Mesodermal cell (in vitro differentiated cells): ENCODE data around the gene MTG1.
A peak's percentile ranks its signal among the peaks of the same experiment; 100 is the strongest.

ENCODE experiments used
- H3K27ac ChIP-seq: 2 replicates; pipeline ENCODE4 v1.7.0; 2013; ENCODE audit warnings: mild to moderate bottlenecking, low read depth, low read length, moderate library complexity; ENCODE audit not compliant: severe bottlenecking
- H3K36me3 ChIP-seq: 2 replicates; pipeline ENCODE4 v1.7.1; 2013; ENCODE audit warnings: mild to moderate bottlenecking, low read length, moderate library complexity; ENCODE audit not compliant: control insufficient read depth, insufficient read depth
- H3K4me1 ChIP-seq: one replicate; pipeline ENCODE4 v1.7.1; 2013; ENCODE audit warnings: mild to moderate bottlenecking, low read length; ENCODE audit not compliant: insufficient read depth, control insufficient read depth, poor library complexity, severe bottlenecking
- H3K4me3 ChIP-seq: 2 replicates; pipeline ENCODE4 v1.7.0; 2013; ENCODE audit warnings: low read length, control low read depth, mild to moderate bottlenecking; ENCODE audit not compliant: insufficient read depth, poor library complexity, severe bottlenecking; ENCODE audit errors: extremely low read depth
- H3K9me3 ChIP-seq: 2 replicates; pipeline ENCODE4 v1.7.1; 2013; ENCODE audit warnings: mild to moderate bottlenecking, low read length, moderate library complexity; ENCODE audit not compliant: control insufficient read depth
- WGBS, 2 experiments: methylation state at CpG; one replicate each; pipeline ENCODE4 v1.1.5; 2013; ENCODE audit warnings: missing lambda C conversion rate in 2 of 2; ENCODE audit not compliant: insufficient coverage in 2 of 2; 5-methylcytosine and 5-hydroxymethylcytosine counted together

The MTG1 gene

DNA sequence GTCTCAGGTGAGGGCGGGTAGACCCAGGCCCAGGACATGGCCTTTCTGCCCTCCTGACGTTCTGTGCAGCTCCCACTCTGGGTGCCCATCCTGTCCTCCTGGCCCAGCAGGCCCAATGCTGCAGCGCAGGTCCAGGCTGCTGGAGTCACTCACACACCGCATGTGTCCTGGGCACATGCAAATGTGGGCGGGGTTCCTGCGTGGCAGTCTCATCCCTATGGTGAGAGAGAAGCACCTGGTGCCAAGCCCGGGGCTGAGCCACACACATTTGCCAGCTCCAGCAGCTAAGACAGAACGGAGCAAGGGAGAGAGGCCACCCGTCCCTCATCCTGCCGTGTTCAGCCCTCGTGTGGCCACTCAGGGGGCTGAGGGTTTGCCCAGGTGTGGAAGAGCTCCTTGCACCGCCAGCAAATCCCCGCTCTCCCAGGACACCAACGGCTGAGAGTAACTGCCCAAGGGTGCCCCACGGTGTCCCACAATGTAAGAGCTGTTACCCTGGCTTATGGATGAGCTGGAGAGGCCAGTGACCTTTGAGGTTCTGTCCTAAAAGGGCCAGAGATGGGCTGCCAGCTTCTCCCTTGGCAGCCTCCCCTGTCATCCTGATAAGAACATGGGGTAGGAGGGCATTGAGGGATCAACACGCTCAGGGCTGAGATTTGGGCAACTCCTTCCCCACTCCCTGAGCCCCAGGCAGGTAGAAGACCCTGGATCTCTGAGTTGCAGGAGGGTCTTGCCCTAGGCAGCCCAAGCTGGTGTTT lies 40.6 kb upstream of the MTG1 start:
- Histone ChIP-seq H3K36me3 (peaks cover 18% of the 10 kb centered on the region), H3K9me3 (no peaks in the 10 kb centered on the region), H3K4me3 (no peak overlapping the region), H3K4me1 (peaks cover 5% of the 10 kb centered on the region), H3K27ac (no peak overlapping the region)
- WGBS, 2 experiments = 81 to 91% methylated on average over 15 to 16 of the region's 16 CpGs

DNA sequence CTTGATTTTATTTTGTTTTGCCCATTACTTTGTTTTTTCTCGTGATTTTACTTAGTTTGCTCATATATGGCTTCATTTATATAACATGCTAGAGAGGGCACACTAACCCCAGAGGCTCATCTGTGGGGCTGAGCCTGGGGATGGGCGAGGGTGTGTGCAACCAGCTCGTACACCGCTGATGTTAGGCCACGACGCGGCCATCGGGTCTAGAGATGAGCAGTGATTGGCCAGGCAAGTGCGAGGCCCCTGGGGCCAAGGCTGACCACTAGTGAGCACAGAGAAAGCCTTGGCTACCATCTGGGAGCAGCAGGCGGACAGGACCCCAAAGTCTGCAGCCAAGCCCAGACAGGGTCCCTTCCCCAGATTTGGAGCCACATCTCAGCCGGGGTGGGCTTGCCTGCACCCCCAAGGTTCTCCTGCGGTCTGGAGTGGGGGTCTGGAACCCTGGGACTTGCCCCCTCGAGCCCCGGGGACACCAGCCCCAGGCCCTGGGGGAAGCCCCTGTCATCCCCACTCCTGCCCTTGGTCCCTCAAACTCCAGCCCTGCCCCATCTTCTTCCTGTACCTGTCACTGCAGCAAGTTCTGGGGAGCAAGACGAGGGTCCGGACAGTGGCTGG lies 39.9 kb upstream of the MTG1 start:
- H3K4me3 ChIP-seq = no peak overlapping the region
- H3K36me3 ChIP-seq = peaks cover 18% of the 10 kb centered on the region
- 90 to 91% methylated on average over 11 to 15 of the region's 16 CpGs for WGBS, 2 experiments
- H3K27ac ChIP-seq = no peak overlapping the region
- no peaks in the 10 kb centered on the region for H3K9me3 ChIP-seq
- H3K4me1 ChIP-seq = peaks cover 5% of the 10 kb centered on the region

DNA sequence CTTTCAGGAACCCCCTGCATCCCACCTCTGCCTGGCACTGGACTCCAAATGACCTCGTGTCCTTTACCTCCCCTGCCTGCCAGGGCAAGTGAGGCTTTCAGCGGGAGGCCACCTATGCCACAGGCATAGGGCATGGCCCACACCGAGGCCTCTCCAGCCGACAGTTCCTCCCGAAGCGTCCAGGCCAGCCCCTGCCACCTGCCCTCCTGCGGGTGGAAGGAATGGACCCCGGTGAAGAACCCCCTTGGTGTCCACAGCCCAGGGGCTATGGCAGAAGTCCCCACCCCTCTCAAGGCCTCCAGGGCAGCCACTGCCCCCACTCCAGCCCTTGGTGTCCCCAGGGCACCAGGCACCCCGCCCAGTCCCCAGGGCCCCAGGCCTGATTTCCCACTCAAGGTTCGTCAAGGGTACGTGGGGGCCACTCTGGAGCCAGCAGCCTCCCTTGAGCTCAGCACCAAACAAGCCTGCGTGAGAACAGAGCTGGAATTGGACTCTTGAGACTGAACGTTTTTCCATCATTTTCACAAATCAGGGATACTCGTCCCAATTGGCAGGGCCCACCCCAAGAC lies 39.2 kb upstream of the MTG1 start:
- no peak overlapping the region for H3K4me3 ChIP-seq
- WGBS, 2 experiments = 95 to 97% methylated on average over 14 of the region's 14 CpGs
- no peak overlapping the region for H3K27ac ChIP-seq
- peaks cover 18% of the 10 kb centered on the region for H3K36me3 ChIP-seq
- H3K4me1 ChIP-seq = peaks cover 5% of the 10 kb centered on the region
- no peaks in the 10 kb centered on the region for H3K9me3 ChIP-seq

DNA sequence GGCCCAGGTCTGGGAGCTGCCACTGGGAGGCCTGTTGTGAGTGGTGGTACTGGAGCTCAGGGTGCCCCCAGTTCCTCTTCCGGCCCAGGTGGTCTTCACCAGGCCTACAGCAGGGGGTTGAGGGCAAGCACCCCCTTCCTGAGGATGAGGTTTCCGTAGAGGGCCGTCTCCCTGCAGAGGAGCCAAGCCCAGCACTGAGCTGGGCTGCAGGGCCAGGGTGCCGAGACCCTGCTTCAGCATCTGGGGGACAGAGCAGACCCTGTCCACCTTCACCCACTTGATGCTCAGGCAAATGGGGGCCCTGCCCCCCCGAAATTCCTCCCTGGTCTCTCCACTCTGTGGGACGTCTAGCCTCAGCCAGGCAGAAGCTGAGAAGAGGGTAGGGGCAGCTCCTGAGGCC lies 38.7 kb upstream of the MTG1 start:
- H3K36me3 ChIP-seq = peaks cover 18% of the 10 kb centered on the region
- 92 to 100% methylated on average over 4 of the region's 6 CpGs for WGBS, 2 experiments
- H3K27ac ChIP-seq = no peak overlapping the region
- H3K9me3 ChIP-seq = no peaks in the 10 kb centered on the region
- peaks cover 5% of the 10 kb centered on the region for H3K4me1 ChIP-seq
- no peak overlapping the region for H3K4me3 ChIP-seq

DNA sequence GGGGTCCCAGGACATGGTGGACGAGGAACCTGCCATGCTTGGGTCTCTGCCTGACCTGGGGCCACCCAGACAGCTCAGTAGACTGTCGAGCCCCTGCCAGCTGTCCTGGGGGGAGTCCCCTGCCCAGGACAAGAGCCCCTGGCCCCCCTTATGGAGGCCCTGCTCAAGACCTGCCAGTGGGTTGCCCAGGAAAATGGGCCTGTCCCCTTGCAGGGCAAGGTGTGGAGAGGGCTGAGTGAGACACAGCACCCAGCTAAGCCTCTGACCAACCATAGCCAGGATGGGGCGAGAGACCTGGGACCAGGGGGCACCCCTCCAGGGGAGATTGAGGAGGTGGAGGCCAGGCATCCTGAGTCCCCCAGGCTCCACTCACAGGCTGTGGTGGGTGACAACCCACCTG lies 38.0 kb upstream of the MTG1 start:
- Histone ChIP-seq H3K27ac (no peak overlapping the region), H3K9me3 (no peaks in the 10 kb centered on the region), H3K4me3 (no peak overlapping the region), H3K36me3 (peaks cover 18% of the 10 kb centered on the region), H3K4me1 (peaks cover 5% of the 10 kb centered on the region)
- 88 to 100% methylated on average over 3 of the region's 3 CpGs for WGBS, 2 experiments

DNA sequence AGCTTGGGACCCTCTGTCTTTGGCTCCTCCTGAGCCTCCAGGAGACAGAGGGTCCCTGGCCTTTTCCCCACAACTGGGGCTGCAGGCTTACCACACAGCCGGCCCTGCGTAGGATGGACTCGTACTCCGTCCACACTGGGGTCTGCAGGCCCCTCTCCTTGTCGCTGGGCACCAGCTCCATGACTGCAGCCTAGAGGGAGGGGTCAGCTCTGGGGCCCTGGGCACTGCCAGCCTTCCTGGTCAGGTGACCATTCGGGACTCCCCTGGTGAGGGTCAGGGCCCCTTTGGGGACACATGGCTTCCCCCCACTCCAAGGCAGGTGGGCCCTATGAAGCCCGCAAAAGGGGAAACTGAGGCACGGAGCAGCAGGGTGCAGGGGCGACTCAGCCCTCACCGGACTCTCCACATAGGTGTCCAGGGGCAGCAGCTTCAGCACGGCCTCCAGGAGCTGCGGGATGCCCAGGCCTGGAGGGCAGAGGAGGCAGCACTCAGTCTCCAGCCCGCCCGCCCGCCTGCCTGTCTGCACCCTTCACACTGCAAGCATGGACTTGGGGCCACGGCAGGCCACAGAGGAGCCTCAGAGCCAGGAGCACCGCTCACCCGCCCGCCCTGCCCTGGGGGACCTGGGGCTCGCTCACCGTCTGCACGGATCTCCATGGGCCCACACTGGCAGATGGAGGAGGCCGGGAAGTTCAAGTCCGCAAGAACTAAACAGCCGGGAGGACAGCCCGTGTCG lies 37.2 kb upstream of the MTG1 start:
- Histone ChIP-seq H3K4me3 (peak overlapping the region; percentile 68), H3K9me3 (no peaks in the 10 kb centered on the region), H3K4me1 (peaks cover 5% of the 10 kb centered on the region), H3K27ac (no peak overlapping the region), H3K36me3 (peaks cover 23% of the 10 kb centered on the region)
- WGBS, 2 experiments = 38 to 39% methylated on average over 24 to 25 of the region's 27 CpGs

DNA sequence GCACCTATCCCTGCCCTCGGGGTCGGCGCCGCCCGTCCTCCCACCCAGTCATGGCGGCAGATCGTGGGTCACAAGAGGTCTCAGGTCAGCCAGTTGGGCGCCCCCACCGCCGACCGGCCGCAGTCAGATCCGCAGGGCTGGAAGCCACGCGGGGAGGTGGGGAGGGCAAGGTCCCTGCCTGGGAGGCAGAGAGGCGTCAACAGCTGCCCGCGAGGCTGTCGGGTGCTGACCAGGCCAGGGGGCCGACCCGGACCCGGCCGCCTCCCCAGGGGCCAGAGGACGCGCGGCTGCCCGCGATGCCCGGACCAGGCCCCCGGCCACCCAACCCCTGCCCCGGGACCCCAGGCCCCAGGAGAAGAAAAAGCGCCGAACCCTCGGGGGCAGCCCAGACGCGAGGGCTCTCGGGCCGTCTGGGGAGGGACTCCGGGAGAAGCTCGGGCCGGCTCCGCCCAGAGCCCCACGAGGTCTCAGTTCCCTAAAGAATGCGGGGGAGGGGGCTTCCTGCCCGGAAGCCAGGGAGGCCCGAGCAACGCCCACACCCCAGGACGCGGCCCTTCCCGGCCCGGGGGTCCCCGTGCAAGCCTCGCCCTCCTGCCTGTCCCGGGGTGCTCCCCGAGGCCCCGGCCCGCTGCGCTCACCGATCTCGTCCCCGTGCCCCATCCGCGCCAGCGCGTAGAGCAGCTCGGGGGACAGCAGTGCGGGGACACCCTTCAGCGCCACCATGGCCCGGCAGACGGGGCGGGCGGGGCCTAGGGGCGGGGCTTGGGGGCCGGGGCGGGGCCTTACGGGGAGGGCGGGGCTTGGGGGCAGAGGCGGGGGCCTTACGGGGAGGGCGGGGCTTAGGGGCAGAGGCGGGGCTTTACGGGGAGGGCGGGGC lies 36.4 kb upstream of the MTG1 start, which contains the start of gene FUOM:
Gene FUOM (minus strand): TSS at position 735 of the 877 bp plus-strand sequence. CDS start 12 bp downstream, at position 723.
- Histone ChIP-seq H3K4me1 (peaks cover 5% of the 10 kb centered on the region), H3K27ac (no peak within 1 kb of the TSS), H3K36me3 (peaks cover 31% of the 10 kb centered on the region), H3K9me3 (no peaks in the 10 kb centered on the region), H3K4me3 (peak within 1 kb of the TSS; percentile 68)
- WGBS, 2 experiments = 0 to 1% methylated on average over 29 to 58 of the region's 83 CpGs

DNA sequence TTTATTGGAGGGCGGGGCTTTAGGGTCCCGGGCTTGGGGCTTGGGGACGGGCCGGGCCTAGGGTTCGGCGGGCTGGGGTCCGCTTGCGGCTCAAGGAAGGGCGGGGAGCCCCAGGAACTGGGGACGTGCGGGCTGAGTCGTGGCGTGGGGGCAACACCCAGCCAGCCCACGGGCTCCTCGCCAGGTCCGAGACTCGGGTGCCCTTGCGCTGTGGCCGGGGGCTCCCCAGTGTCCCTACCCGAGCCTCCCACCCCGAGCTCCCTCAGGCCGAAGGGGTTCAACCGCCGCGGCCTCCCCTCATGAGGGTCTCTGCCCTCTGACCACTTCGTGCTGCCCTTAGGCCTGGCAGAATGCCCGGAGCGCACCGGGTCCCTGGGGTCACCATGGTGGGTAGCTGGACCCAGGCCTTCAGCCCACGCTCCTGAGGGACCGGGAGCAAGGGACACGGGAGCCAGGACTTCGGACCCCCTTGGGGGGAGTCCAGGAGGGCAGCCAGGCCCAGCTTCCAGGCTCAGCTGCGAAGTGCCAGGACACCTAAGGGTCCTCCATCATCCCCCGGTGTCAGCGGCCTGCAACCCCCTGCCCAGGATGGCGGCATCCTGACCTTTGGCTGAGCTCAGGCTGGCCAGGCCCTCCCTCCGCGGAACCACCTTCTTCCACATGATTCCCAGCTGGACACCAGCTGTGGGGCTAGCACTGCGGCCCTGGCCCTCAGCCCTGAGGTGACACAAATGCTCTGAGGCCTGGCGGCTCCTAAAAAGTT lies 35.6 kb upstream of the MTG1 start:
- 84 to 90% methylated on average over 38 to 39 of the region's 41 CpGs for WGBS, 2 experiments
- peaks cover 5% of the 10 kb centered on the region for H3K4me1 ChIP-seq
- H3K27ac ChIP-seq = no peak overlapping the region
- H3K36me3 ChIP-seq = peaks cover 40% of the 10 kb centered on the region
- no peak overlapping the region for H3K4me3 ChIP-seq
- no peaks in the 10 kb centered on the region for H3K9me3 ChIP-seq

DNA sequence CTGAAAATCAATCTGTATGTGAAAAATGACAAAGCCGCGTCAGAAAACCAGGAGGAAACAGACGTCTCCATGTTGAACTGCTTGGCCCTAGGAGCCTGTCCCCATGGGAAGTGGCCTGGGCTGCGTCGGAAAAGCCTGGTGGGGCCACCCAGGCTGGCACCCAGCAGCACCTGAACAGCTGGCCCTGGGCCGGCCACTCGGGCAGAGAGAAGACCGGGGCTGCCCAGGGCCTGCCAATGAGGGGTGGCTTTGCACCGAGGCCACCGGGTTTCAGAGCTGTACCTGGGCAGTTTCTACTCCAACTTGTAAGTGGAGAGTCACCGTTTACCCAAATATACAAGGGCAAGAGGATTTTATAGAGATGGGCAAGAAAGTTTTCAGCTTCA lies 35.0 kb upstream of the MTG1 start:
- Histone ChIP-seq H3K36me3 (peaks cover 45% of the 10 kb centered on the region), H3K27ac (no peak overlapping the region), H3K4me1 (peaks cover 5% of the 10 kb centered on the region), H3K4me3 (no peak overlapping the region), H3K9me3 (no peaks in the 10 kb centered on the region)
- WGBS, 2 experiments = 89 to 93% methylated on average over 11 of the region's 11 CpGs
